Left renal pelvis (tissue), 4 donors: Measurements from ENCODE around the gene ZNF385B. TPM values are rescaled to one million over a fixed set of nuclear protein-coding genes. Genes with fewer than 3 reads are reported as not detected.
"Not testable (repeated sequence)": the region's sequence is repeated elsewhere in the genome, so short reads cannot be mapped to it uniquely, and the experiment has no call there.

ENCODE experiments used
- DNase-seq, 4 donors: peaks; one replicate each; pipeline ENCODE4 v3.0.0-alpha.2; 2013; ENCODE audit warnings: low read depth in 4 of 4, low spot score in 3 of 4
- polyA plus RNA-seq, 4 donors: library from polyadenylated mRNA; unstranded; fragments of 120-200 nt; gene quantifications; one replicate each; pipeline ENCODE4 v1.2.1, GENCODE V29; 2013; ENCODE audit not compliant: insufficient read length in 4 of 4

ZNF385B gene
- polyA plus RNA-seq, 4 donors, result 1.0 to 15.6 (median 12.8) TPM

DNA sequence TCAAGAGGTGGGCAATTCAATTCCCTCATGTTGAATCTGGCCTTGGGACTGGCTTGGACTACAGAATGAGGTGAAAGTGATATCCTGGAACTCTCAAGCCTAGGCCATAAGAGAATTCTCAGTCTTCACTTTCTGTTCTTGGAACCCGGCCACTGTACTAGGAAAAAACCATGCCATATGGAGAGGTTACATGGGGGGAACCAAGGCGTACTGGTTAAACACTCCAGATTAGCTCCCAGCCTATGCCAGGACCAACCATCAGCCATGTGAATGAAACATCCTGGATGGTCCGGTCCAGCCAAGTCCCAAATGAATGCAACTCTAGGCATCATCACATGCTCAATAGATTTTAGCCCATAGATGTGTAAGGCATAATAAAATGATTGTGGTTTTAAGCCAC, 56.4 kb downstream of the ZNF385B start:
- DNase-seq, result no peak

DNA sequence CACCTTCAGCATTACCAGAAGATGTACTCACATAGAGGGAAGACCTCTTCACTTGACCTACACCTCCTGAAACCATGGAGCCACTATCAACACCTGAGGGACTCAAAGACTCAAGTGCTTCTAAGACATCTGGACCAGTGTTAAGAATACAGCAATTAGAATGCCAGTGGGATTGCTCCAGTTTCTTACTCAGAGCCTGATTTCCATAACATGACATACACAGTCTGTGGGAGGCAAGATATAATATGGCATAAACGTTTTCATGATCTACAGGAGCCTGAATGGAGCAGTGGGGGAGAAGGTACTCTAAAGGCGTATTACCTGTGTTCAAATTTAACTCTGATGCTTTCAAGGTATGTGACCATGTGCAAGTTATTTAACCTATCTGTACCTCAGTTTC, 57.2 kb downstream of the ZNF385B start:
- DNase-seq, result no peak

DNA sequence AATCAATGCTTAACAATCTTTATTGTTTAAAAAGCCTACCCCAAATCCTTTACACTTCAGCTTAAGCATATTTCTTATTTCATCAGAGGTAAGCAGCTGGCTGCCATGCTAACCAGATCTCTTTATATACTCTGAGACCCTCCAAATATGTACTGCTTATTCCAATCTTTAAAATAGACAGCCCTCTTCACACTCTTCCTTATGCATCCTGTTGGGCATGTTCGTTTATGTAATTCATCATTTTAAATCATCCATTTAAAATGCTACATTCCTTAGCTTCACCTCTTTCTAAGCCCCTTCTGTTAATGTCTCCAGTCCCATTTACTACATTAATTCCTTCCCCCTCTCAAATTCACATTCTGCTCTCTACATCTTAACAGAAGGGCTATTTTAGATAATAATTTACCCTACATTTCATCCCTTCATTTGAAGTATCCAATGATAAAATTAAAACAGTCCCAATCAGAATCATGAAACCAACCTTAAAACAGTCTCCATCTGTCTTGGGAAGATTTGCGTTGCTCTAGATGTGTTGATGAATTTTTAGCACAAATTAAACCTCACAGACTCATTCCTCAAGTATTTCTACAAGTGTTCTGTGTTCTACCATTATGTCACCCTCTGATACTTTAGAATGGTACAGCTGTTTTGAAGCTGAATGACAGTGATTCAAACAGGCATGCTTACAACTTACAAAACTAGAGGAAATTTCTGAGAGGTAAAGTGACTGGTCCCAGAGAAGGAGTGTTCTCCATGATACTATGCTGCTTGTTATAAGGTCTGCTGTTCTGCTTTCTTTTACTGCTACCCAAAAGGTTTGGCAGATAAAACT, 59.1 kb downstream of the ZNF385B start:
- DNase-seq, result no peak

DNA sequence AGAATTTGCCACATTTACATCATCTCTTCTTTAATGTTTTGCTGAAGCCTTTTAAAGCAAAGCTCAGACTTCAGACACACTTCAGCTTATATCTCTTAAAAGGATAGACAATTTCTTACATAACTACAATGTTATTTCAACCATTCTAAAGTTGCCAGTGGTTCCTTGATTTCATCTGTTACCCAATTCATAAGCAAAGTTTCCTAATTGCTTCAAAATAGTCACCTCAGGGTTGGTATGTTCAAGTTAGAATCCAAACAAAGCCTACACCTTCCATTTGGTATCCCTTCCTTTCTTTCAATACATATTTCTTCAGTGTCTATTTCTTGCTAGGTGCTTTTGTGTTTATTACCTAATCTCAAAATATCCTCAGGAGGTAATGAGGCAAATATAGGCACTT, 60.6 kb downstream of the ZNF385B start:
- DNase-seq, result no peak

DNA sequence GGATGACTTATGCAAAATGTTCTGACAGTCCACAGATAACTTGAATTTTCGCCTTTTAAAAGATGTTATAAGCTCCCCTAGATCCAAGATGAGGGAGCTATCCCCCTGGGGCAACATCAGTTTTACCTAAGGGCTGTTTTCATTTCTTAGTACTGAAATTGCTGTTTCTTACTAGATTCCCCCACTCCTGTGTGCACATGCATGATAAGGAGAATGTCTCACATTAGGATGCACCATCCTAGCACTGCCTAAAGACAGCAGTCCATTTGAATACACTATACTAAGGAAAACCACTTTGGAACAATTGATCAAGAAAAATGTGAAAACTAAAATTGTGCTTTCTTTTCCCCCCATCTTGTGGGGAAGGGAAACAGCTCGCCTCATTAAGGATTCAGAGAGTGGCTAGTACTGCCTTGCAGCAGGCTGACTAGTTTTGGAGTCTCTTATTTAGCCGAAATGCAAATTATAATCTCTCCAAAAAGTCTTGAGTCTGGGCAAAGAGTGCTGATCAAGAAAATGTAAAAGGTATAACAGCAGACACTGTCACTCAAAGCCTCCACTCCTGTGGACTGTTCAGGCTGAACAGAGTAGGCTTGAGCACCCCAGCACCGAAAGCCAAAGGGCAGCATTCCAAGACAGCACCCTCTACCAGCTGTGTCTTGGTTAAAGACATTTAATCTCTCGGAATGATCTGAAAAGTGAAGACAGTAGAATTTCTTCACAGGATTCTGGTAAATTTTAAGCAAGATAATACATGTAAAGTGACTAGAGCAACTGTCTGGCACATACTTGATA, 65.0 kb downstream of the ZNF385B start:
- DNase-seq, result no peak

DNA sequence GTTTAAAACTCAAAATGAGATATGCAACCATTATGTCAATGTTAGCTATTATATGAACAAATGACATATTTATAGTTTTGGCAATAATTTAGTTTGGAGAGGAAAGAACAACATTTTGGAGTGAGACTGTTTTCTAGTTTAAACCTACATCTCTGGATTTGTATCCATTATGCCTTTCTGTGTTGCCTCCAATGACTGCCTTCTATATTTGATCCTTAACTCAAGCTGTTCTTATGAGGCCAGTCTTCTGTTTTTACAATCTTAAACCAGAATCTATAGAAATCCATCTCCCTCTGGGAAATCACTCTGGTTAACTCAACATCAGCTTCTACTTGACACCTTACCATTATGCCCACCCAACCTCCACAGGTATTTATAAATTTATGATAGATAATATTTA, 67.5 kb downstream of the ZNF385B start:
- no peak for DNase-seq

DNA sequence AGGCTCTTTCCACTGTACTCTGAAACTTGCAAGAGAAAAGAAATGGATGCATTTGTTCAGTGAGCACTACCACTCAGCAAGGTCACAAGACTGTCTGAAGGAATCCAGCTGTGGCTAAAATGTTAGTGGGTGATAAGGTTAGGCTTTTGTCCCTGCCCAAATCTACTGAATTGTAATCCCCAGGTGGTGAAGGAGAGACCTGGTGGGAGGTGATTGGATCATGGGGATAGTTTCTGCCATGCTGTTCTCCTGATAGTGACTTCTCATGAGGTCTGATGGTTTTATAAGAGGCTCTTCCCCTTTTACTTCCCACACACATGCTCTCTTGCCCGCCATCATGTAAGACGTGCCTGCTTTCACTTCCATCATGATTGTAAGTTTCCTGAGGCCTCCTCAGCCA, 68.2 kb downstream of the ZNF385B start:
- no peak for DNase-seq

DNA sequence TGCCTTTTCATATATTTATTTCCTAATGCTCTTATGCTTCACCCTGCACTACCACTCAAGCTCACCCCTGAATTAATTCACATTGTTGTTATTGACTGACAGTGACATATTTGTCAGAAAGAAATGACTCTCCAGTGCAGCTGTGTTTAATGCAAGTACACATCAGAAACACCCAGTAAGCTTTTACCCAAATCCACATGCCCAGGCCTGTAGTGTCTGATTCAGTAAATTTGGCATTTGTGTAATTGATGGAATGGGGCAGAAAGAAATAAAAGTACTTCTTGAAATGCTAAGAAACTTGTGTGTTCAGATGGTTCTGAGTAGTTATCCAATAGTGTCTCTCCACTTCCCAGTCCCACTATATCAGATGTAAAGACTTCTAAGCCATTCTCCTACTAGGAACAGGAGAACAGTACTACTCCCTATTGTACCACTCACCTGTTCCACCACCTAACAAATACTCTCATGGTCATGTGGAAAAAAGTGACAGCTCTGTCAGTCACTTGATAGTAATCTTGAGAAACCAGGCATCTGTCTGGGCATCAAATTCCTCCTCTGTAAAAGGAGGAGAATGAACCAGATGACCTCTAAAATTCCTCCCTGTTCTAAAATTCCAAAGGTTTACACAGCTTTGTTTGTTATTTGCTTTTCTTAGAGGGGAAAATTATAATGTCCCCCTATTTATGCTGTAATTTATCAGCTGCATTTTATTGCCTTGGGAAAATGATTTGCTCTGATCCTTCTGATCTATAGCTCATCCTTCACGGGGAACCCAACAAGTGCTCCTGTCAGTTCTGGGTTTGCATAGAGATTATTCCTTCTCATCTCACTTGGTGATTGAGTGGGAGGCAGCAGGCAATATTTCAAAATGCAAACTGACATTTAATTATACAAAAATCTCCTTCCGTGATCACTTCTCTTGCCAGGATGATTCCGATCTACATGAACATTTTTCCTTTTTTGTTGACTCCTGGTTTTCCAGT, 70.9 kb downstream of the ZNF385B start:
- DNase-seq, result no peak

DNA sequence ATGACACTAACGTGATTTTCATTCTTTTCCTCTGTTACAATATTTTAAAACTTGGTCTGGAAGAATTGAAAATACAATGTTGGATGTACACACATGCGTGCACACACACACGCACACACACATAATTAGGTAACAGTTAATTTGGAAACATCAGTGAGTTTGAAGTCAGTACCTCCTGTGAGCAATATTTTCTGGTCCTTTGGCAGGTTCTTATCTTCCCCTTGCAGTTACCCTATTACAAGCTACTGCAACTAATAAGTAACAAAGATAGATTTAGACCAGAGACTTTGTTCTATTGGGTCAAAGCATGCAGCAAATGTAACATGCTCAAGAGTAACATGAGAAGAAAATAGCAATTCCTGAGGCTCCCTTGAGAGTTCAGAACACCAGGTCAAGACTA, 73.3 kb downstream of the ZNF385B start:
- DNase-seq, result no peak

DNA sequence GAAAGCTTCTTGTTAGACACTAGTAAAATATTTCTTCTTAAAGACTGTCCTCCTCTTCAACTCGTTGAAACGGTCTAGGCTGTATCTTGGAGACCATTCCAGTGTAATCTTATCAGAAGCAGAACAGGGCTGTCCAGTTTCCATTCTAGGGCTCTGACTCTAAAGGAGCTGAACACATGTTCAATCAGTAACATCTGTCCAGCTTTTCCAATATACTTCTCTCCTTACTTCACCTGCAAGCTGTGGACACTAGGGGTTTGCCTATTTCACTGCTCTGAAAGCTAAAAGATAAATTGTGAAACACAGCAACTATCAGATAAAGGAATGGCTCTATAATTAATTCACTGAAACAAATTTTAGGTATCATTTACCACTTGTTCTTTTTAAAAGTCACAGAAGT, 73.8 kb downstream of the ZNF385B start:
- DNase-seq, result no peak

DNA sequence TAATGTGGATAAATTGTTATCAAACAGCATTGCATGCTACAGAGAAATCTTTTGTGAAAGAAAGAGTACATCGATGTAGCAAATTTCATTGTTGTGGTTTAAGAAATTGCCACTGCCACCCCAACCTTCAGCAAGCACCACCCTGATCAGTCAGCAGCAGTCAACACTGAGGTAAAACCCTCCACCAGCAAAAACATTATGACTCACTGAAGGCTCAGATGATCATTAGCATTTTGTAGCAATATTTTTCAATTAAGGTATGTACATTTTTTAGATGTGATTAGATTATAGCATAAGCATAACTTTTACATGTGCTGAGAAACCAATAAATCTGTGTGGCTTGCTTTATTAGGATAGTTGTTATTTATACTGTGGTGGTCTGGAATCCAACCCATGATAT, 75.5 kb downstream of the ZNF385B start:
- no peak for DNase-seq

DNA sequence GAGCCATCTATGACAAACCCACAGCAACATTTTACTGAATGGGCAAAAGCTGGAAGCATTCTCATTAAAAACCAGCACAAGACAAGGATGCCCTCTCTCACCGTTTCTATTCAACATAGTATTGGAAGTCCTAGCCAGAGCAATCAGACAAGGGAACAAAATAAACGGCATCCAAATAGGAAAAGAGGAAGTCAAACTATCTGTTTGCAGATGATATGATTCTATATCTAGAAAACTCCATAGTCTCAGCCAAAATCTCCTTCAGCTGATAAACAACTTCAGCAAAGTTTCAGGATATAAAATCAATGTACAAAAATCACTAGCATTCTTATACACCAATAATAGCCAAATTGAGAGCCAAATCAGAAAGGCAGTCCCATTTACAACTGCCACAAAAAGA, 79.1 kb downstream of the ZNF385B start:
- DNase-seq, result not testable (repeated sequence)

DNA sequence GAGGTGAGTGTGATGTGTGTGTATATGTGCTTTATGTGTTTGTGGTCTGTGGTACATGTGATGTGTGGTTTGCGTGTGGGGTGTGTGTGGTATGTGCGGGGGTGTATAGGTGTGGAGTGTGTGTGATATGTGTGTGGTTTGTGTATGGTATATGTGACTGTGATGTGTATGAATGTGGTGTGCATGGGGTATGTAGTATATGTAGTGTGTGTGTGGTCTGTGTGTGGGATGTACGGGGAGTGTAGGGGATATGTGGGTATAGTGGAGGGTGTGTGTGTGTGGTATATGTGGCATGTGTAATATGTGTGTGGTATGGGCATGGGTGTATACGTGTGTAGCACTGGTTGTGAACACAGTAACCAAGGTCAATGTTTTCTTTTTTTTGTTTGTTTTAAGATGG, 87.4 kb downstream of the ZNF385B start:
- no peak for DNase-seq

DNA sequence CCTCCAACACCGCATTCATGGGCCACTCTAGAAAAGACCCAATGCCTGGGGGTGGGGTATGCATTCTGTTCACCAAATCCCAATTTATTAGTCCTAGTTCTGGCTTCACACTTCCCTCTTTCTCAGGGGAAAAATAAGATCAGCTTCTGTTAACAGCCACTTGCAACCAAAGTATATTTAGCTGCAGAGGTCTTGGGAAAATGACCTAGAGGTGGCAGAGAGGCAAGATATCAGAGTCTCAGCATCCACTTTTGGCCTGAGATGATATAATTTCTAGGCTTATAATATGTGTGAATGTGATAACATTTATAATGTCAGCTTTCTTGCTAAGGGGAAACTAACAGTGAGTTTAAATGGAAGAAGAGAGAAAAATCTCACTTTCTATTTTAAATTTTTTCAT, 89.1 kb downstream of the ZNF385B start:
- no peak for DNase-seq

DNA sequence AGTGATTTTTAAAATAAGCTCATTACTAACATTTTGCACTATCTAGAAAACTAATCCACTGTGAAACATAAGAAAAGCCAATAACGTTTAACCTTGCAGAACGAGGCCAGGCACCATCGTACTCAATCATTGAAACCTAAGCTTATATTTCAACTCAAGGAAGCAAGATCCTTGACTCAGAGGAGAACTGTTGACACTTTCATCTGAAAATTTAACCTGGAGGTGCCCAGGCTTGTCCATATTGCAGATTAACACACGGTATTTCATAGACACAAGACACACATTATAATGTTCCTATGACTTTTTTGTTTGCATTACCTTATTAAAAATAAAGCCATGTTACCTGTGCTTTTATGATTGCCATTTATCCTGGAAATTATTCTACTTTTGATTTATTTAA, 89.6 kb downstream of the ZNF385B start:
- DNase-seq, result no peak

DNA sequence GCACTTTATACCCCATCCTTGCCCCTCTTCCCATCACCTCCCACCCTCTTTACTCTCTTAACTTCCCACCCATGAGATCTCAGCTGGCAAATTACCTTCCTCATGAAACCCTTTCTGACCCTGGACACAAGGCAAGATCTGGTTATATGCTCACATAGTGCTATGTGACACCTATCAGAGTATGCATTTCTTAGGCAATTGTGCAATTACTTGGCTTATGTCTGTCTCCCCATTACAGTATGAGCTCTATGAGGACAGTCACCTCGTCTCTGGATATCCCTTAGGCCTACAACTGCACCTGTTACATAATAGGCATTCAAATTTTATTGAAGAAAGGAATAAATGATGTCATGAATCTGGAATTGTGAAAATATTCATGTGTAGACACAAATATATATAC, 91.4 kb downstream of the ZNF385B start:
- DNase-seq, result no peak

DNA sequence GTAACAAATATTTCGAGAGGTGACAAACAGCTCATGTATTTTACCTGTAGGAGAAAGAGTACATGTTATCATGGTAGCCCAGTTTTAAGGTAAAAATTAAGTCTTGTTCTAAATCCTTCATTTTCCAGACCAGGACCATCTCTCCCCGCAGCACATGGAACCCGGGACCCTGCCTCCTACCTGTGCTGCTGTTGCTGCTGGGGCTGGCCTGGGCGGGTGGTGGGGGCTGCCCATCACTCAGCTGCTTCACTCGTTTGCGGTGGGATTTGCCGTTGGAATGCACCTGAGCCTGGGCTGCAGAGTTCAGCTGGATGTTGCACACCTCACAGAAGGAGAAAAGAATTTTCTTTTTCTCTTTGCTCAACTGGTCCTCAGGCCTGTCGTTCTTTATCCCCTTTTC, 92.1 kb downstream of the ZNF385B start:
- no peak for DNase-seq

DNA sequence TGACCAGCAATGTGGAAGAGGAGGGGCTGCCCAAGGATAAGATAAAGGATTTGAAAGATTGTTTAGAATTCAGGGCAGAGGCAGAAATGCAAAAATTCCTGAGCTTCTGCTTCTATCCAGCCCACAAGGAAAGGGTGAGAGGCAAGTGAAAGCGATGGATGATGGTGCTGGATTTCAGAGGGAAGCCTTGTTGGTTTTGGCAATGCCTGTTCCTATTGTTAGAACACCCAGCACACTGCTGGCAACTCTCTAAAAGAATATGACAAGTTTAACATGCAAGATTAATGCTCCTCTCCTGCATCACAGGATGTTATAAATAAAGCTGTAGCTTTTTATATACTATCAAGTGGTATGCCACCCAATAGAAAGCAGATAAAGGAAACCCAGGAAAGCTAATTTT, 92.6 kb downstream of the ZNF385B start:
- peak in 2 of 4 donors; percentile 8 to 20 for DNase-seq

DNA sequence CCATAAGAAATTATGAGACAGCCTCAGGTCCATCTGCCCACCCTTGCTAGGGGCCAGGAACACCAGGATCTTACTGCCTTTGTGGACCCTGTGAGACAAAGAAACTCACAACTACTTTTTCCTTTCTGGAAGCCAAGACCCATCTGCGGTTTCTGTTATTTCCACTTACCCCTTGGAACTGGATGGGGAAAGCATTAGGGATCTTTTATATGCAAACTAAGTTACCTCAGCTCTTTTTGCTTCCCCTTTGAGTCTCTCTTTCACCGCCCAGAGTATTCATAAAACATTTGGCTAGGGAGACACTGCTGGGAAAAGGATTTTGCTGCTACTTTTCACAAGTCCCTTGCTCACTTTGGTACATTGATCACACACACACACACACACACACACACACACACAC, 95.7 kb downstream of the ZNF385B start:
- no peak for DNase-seq

DNA sequence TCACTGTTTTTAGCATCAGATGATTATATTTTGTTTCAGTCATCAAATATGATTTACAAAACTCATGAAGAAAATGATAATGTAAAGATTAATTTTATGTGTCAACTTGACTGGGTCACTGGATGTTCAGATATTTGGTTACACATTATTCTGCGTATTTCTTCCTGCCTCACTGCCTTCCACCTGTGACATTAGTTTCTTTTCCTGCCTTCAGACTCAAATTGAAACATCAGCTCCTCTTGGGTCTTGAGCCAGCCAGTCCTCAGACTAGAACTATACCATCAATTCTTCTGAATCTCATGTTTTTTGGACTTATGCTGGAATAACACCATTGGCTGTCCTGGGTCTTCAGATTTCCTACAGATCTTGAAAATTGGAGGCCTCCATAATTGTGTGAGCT, 96.7 kb downstream of the ZNF385B start:
- DNase-seq, result no peak

DNA sequence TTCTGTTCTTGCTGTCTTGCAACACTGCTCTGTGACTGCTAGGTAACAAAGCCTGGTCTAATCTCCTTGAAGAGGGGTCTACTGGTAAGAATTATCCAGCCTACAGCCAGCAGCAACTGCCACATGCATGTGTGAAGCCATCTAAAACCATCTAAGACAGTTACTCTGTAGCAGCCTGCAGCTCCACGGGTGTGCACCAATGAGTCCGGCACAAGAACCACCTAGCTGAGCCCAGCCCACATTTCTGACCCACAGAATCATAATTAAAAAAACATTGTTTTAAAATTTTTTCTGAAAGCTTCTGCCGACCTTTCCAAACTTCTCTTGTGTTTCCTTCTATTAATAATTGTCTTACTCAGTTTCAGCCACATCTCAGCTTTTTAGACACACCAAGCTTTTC, 102.8 kb downstream of the ZNF385B start:
- no peak for DNase-seq
